ENCODE results near the gene ZNF804A.

- TF ChIP-seq POLR2A (IDR thresholded peaks at IDR 0.05) (no peak), CTCF (IDR thresholded peaks at IDR 0.05) (no peak)
These were observed 934 bp downstream of the ZNF804A start for GRCh38 chr2:184599054-184599871.
